ENCODE data around the gene RC3H1. TPM values are rescaled to one million over a fixed set of nuclear protein-coding genes. Genes with fewer than 3 reads are reported as not detected.

The RC3H1 gene
- total RNA-seq, 1 experiment from 2014 or later, result 29.2 TPM

GRCh38 chr1:173916667-173917066 is 105.5 kb downstream of the RC3H1 start:
- BruUV-seq (replicated peaks), result no TSS peak
- TF ChIP-seq, protein P1, sequence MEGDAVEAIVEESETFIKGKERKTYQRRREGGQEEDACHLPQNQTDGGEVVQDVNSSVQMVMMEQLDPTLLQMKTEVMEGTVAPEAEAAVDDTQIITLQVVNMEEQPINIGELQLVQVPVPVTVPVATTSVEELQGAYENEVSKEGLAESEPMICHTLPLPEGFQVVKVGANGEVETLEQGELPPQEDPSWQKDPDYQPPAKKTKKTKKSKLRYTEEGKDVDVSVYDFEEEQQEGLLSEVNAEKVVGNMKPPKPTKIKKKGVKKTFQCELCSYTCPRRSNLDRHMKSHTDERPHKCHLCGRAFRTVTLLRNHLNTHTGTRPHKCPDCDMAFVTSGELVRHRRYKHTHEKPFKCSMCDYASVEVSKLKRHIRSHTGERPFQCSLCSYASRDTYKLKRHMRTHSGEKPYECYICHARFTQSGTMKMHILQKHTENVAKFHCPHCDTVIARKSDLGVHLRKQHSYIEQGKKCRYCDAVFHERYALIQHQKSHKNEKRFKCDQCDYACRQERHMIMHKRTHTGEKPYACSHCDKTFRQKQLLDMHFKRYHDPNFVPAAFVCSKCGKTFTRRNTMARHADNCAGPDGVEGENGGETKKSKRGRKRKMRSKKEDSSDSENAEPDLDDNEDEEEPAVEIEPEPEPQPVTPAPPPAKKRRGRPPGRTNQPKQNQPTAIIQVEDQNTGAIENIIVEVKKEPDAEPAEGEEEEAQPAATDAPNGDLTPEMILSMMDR (IDR thresholded peaks at IDR 0.05; ENCODE audit: insufficient read depth in 1 of 2, low read depth in 1 of 2, low read length in 1 of 2, severe bottlenecking in 1 of 2, unreplicated experiment in 1 of 2), result no peak
- H3K36me3 Mint-ChIP-seq (ENCODE audit: insufficient read depth, unreplicated experiment), result no peaks in the 10 kb centered on the region
- no peak overlapping the region for H3K27ac Mint-ChIP-seq (ENCODE audit: unreplicated experiment)
- Histone ChIP-seq H3K9me3 (no peaks in the 10 kb centered on the region), H3K36me3 (ENCODE audit: control insufficient read depth, insufficient read depth, low read length) (no peaks in the 10 kb centered on the region), H3K4me3 (ENCODE audit: low read depth, low read length) (no peak overlapping the region), H3K27me3 (replicated peaks; ENCODE audit: control insufficient read depth, insufficient read depth, low read length) (no peaks in the 10 kb centered on the region), H3K4me1 (0 out of 2 replicates have a peak, but pooled peaks cover 7% of the 10 kb centered on the region)
- POLR2A ChIA-PET, result no interaction called here
- H3K4me3 Mint-ChIP-seq (ENCODE audit: unreplicated experiment), result no peak overlapping the region
- no peaks in the 10 kb centered on the region for H3K9me3 Mint-ChIP-seq (ENCODE audit: unreplicated experiment)
- intact Hi-C loops (cut with micrococcal nuclease; ENCODE audit: unreplicated experiment), result loop anchor here (10.0 kb wide), 1 partner anchor 492 kb away; no protein-coding TSS in a partner anchor
- CTCF ChIA-PET, result no interaction called here
- H3K27me3 Mint-ChIP-seq (ENCODE audit: insufficient read depth, unreplicated experiment), result no peaks in the 10 kb centered on the region
- no peak for DNase-seq
- H3K4me1 Mint-ChIP-seq (ENCODE audit: low read depth, unreplicated experiment), result peaks cover 10% of the 10 kb centered on the region

- TF ChIP-seq, protein P1 (IDR thresholded peaks at IDR 0.05; ENCODE audit: insufficient read depth in 1 of 2, low read depth in 1 of 2, low read length in 1 of 2, severe bottlenecking in 1 of 2, unreplicated experiment in 1 of 2), result no peak
- Mint-ChIP-seq H3K27ac (ENCODE audit: unreplicated experiment) (no peak overlapping the region), H3K27me3 (ENCODE audit: insufficient read depth, unreplicated experiment) (no peaks in the 10 kb centered on the region), H3K9me3 (ENCODE audit: unreplicated experiment) (no peaks in the 10 kb centered on the region), H3K36me3 (ENCODE audit: insufficient read depth, unreplicated experiment) (no peaks in the 10 kb centered on the region), H3K4me1 (ENCODE audit: low read depth, unreplicated experiment) (peaks cover 10% of the 10 kb centered on the region), H3K4me3 (ENCODE audit: unreplicated experiment) (no peak overlapping the region)
- no peak for DNase-seq
- Histone ChIP-seq H3K36me3 (ENCODE audit: control insufficient read depth, insufficient read depth, low read length) (no peaks in the 10 kb centered on the region), H3K4me1 (0 out of 2 replicates have a peak, but pooled peaks cover 7% of the 10 kb centered on the region), H3K4me3 (ENCODE audit: low read depth, low read length) (no peak overlapping the region), H3K9me3 (no peaks in the 10 kb centered on the region), H3K27me3 (replicated peaks; ENCODE audit: control insufficient read depth, insufficient read depth, low read length) (no peaks in the 10 kb centered on the region)
- intact Hi-C loops (cut with micrococcal nuclease; ENCODE audit: unreplicated experiment), result loop anchor here (10.0 kb wide), 1 partner anchor 491 kb away; no protein-coding TSS in a partner anchor
- CTCF ChIA-PET, result no interaction called here
- no TSS peak for BruUV-seq (replicated peaks)
- POLR2A ChIA-PET, result no interaction called here
Observed at GRCh38 chr1:173915596-173915995, 106.6 kb downstream of the RC3H1 start.

GRCh38 chr1:173914366-173914871 is 107.7 kb downstream of the RC3H1 start:
- Mint-ChIP-seq H3K36me3 (ENCODE audit: insufficient read depth, unreplicated experiment) (no peaks in the 10 kb centered on the region), H3K9me3 (ENCODE audit: unreplicated experiment) (no peaks in the 10 kb centered on the region), H3K4me1 (ENCODE audit: low read depth, unreplicated experiment) (peaks cover 10% of the 10 kb centered on the region), H3K4me3 (ENCODE audit: unreplicated experiment) (no peak overlapping the region), H3K27me3 (ENCODE audit: insufficient read depth, unreplicated experiment) (no peaks in the 10 kb centered on the region), H3K27ac (ENCODE audit: unreplicated experiment) (no peak overlapping the region)
- intact Hi-C loops (cut with micrococcal nuclease; ENCODE audit: unreplicated experiment), result loop anchor here (1.0 to 10.0 kb wide), 2 partner anchors 46 to 490 kb away; partner anchors contain the start of gene ZBTB37
- H3K4me3 ChIP-seq (ENCODE audit: low read depth, low read length), result no peak overlapping the region
- peak in 1 of 2 experiments; percentile 37 for DNase-seq
- H3K4me1 ChIP-seq, result 0 out of 2 replicates have a peak, but pooled peaks cover 7% of the 10 kb centered on the region
- ChIA-PET CTCF (no interaction called here), POLR2A (interaction anchor here (0.7 kb wide), 1 partner anchor 12 kb away, joined by 5 read pairs; no protein-coding TSS in a partner anchor)
- TF ChIP-seq, protein P1 (IDR thresholded peaks at IDR 0.05; ENCODE audit: insufficient read depth in 1 of 2, low read depth in 1 of 2, low read length in 1 of 2, severe bottlenecking in 1 of 2, unreplicated experiment in 1 of 2), result peak; percentile 38 to 41
- no peaks in the 10 kb centered on the region for H3K9me3 ChIP-seq
- no TSS peak for BruUV-seq (replicated peaks)
- no peaks in the 10 kb centered on the region for H3K27me3 ChIP-seq (replicated peaks; ENCODE audit: control insufficient read depth, insufficient read depth, low read length)
- H3K36me3 ChIP-seq (ENCODE audit: control insufficient read depth, insufficient read depth, low read length), result no peaks in the 10 kb centered on the region
